Right lobe of liver (tissue), 4 donors: ENCODE measurements around the gene LRCH1.

Experiments
- CTCF ChIP-seq, 4 donors: fragments of 200-600 bp in 3 of 4; fragments of 450-650 bp in 1 of 4; IDR thresholded peaks; one replicate each; pipeline versions ENCODE4 v1.5.1 to v1.8.0; 2016 to 2022; ENCODE audit warnings: antibody characterized with exemption in 4 of 4, mild to moderate bottlenecking in 2 of 4
- POLR2A ChIP-seq: fragments of 450-650 bp; IDR thresholded peaks from one replicate; pipeline ENCODE4 v1.6.1; 2017; ENCODE audit warnings: antibody characterized with exemption, mild to moderate bottlenecking
- donor health status: DM: no; HTN: no; CAD: no.
- donor health status: DM: no; HTN: no; CAD: no.
- donor health status: DM: no; HTN: yes; CAD: no.

GRCh38 chr13:46609726-46610125 is 56.8 kb downstream of the LRCH1 start:
- TF ChIP-seq CTCF (IDR thresholded peaks at IDR 0.05) (no peak), POLR2A (no peak)
